K562 (cell line): ENCODE data around the gene PRCP. TPM values are rescaled to one million over a fixed set of nuclear protein-coding genes. Genes with fewer than 3 reads are reported as not detected.

Experiments
- DDX20 ChIP-seq: fragments of 450-650 bp; IDR thresholded peaks from 2 replicates; pipeline ENCODE4 v1.6.1; 2016; ENCODE audit warnings: missing genetic modification characterization, low read depth, mild to moderate bottlenecking, missing compliant biosample characterization, moderate library complexity
- HDAC6 ChIP-seq: IDR thresholded peaks from 2 replicates; pipeline ENCODE4 v1.6.1; 2012; ENCODE audit warnings: low read depth, mild to moderate bottlenecking, control low read depth, inconsistent platforms, low read length, moderate library complexity
- KLF6 ChIP-seq: fragments of 250-450 bp; sonication (Bioruptor Pico); IDR thresholded peaks from 2 replicates; pipeline ENCODE4 v1.4.0; 2020; ENCODE audit warnings: mild to moderate bottlenecking, moderate library complexity, borderline replicate concordance
- MEF2D ChIP-seq: conservative IDR thresholded peaks from 2 replicates; pipeline ENCODE4 v1.6.1; 2016; ENCODE audit warnings: low read depth, missing genetic modification characterization, missing compliant biosample characterization
- MYNN ChIP-seq, 2 experiments: sonication (generic); formaldehyde crosslinking in 1 of 2; IDR thresholded peaks; 2 replicates each; pipeline versions ENCODE4 v1.5.0 to v1.6.1; 2016 to 2020; ENCODE audit warnings: antibody characterized with exemption in 1 of 2, missing genetic modification reagents in 1 of 2
- SMAD1 ChIP-seq: fragments of 150-350 bp; IDR thresholded peaks from 2 replicates; pipeline ENCODE4 v1.6.1; 2014; ENCODE audit warnings: low read length, low read depth; ENCODE audit not compliant: partially characterized antibody
- SMC3 ChIP-seq: conservative IDR thresholded peaks from 2 replicates; pipeline ENCODE4 v1.6.1; 2011; ENCODE audit warnings: low read depth, low read length, improper control_type of control experiment; ENCODE audit not compliant: insufficient read depth
- STAG1 ChIP-seq: sonication (generic); formaldehyde crosslinking; IDR thresholded peaks from 2 replicates; pipeline ENCODE4 v1.5.0; 2020; ENCODE audit warnings: missing genetic modification reagents, borderline replicate concordance
- TEAD4 ChIP-seq, 2 experiments: sonication (generic) in 1 of 2; formaldehyde crosslinking in 1 of 2; IDR thresholded peaks; 2 replicates each; pipeline versions ENCODE4 v1.6.1 to v1.8.0; 2012 to 2022; ENCODE audit warnings: borderline replicate concordance in 1 of 2, inconsistent platforms in 1 of 2, low read length in 1 of 2, mild to moderate bottlenecking in 1 of 2, missing genetic modification reagents in 1 of 2
- ZEB2 ChIP-seq: fragments of 450-650 bp; IDR thresholded peaks from 2 replicates; pipeline ENCODE4 v1.6.1; 2016
- ZFX ChIP-seq: sonication (generic); formaldehyde crosslinking; IDR thresholded peaks from 2 replicates; pipeline ENCODE4 v1.8.0; 2022; ENCODE audit warnings: mild to moderate bottlenecking, missing genetic modification reagents, moderate library complexity
- polyA plus RNA-seq, 8 experiments: library from polyadenylated mRNA; depleted of rRNA in 4 of 8; stranded (reverse) in 5 of 8; unstranded in 3 of 8; fragments of >200 nt; fragmentation: Nextera tagmentation in 2 of 8; fragmentation: Illumina TruSeq in 1 of 8; extraction: Ambion mirVana in 2 of 8; extraction: Trizol in 1 of 8; gene quantifications; 2 replicates each; pipeline versions ENCODE4 v1.2.1 to v1.2.3, GENCODE V29; 2011 to 2014; ENCODE audit warnings: inconsistent platforms in 1 of 8, missing spikeins in 1 of 8
- total RNA-seq, 7 experiments: library from RNA; depleted of rRNA in 6 of 7; stranded (reverse); fragments of >200 nt in 6 of 7; fragmentation: Illumina TruSeq in 2 of 7; extraction: Trizol in 2 of 7; gene quantifications; 2 replicates each; pipeline versions ENCODE4 v1.2.1 to v1.2.3, GENCODE V29; 2011 to 2021; ENCODE audit warnings: low replicate concordance in 1 of 7
- TF ChIP-seq, protein P1 (sequence below): sonication (generic); formaldehyde crosslinking; IDR thresholded peaks from 2 replicates; pipeline ENCODE4 v1.4.0; 2020; ENCODE audit warnings: mild to moderate bottlenecking, missing genetic modification reagents
- TF ChIP-seq, protein P2 (sequence below), 3 experiments: fragments of 200-800 bp in 1 of 3; sonication (Bioruptor generic) in 1 of 3; sonication (generic) in 1 of 3; formaldehyde crosslinking in 1 of 3; IDR thresholded peaks; 2 replicates each; pipeline versions ENCODE4 v1.6.1 to v1.8.0; 2016 to 2022; ENCODE audit warnings: mild to moderate bottlenecking in 2 of 3, missing compliant biosample characterization in 2 of 3, missing genetic modification characterization in 2 of 3, missing genetic modification reagents in 1 of 3
- TF ChIP-seq, protein P3 (sequence below): sonication (generic); formaldehyde crosslinking; IDR thresholded peaks from 2 replicates; pipeline ENCODE4 v1.8.0; 2022; ENCODE audit warnings: mild to moderate bottlenecking, missing genetic modification reagents
- TF ChIP-seq, protein P4 (sequence below): sonication (generic); IDR thresholded peaks from 2 replicates; pipeline ENCODE4 v1.6.1; 2016
- TF ChIP-seq, protein P5 (sequence below): sonication (generic); formaldehyde crosslinking; IDR thresholded peaks from 2 replicates; pipeline ENCODE4 v1.5.0; 2020; ENCODE audit warnings: missing genetic modification reagents

PRCP gene
- total and polyA plus RNA-seq, 9 of the 15 experiments (the other 6 are each of a cell fraction or from before 2014, with no cell fraction given), result 9.5 to 43.1 (median 23.2) TPM

DNA sequence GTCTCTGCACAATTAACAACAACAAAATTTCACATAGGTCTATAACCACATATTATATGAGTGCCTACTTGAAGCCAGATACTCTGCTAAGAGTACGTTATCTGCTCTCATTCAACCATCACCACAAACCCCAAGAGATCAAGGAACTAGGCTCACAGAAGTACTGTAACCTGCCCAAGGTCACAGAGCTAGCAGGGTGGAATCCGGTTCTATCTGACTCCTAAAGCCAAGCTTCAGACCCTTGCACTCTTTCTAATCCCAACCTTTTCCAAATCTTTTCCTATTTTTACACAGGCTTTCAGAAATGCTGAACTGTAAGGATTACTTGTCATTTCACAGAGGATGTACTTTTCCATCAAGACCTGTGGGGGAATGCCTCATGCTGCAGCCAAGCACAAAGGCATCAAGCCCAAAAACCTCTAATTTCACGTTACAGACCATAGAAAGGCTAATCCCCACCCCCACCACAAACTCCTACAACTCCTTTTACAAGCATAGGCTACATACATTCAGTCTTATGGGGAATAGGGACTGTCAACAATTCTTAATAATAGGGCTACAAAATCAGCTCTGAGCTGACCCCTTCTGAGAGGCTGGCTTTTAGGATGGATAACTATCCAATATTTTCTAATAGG, 927 bp downstream of the PRCP start (continued):
- no peak for TF ChIP-seq MEF2D
- TF ChIP-seq, protein P1, sequence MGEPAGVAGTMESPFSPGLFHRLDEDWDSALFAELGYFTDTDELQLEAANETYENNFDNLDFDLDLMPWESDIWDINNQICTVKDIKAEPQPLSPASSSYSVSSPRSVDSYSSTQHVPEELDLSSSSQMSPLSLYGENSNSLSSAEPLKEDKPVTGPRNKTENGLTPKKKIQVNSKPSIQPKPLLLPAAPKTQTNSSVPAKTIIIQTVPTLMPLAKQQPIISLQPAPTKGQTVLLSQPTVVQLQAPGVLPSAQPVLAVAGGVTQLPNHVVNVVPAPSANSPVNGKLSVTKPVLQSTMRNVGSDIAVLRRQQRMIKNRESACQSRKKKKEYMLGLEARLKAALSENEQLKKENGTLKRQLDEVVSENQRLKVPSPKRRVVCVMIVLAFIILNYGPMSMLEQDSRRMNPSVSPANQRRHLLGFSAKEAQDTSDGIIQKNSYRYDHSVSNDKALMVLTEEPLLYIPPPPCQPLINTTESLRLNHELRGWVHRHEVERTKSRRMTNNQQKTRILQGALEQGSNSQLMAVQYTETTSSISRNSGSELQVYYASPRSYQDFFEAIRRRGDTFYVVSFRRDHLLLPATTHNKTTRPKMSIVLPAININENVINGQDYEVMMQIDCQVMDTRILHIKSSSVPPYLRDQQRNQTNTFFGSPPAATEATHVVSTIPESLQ (CRISPR knock-in tag), result no peak
- no peak for TF ChIP-seq DDX20 (tag)
- no peak for TF ChIP-seq KLF6 (CRISPR knock-in tag)
- TF ChIP-seq, protein P2, sequence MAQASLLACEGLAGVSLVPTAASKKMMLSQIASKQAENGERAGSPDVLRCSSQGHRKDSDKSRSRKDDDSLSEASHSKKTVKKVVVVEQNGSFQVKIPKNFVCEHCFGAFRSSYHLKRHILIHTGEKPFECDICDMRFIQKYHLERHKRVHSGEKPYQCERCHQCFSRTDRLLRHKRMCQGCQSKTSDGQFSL (CRISPR knock-in tag; IDR thresholded peaks at IDR 0.05), result no peak
- TF ChIP-seq, protein P2 (tag; IDR thresholded peaks at IDR 0.05), result no peak
- no peak for TF ChIP-seq HDAC6
- no peak for TF ChIP-seq STAG1
- TF ChIP-seq TEAD4 (IDR thresholded peaks at IDR 0.05; ENCODE audit: low read length), result peak; percentile 49; the same call in 1 of the 2 replicates
- TF ChIP-seq TEAD4 (CRISPR knock-in tag; IDR thresholded peaks at IDR 0.05; ENCODE audit: borderline replicate concordance), result no peak
- TF ChIP-seq, protein P3, sequence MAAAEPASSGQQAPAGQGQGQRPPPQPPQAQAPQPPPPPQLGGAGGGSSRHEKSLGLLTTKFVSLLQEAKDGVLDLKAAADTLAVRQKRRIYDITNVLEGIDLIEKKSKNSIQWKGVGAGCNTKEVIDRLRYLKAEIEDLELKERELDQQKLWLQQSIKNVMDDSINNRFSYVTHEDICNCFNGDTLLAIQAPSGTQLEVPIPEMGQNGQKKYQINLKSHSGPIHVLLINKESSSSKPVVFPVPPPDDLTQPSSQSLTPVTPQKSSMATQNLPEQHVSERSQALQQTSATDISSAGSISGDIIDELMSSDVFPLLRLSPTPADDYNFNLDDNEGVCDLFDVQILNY (CRISPR knock-in tag), result no peak
- TF ChIP-seq SMC3, result no peak
- no peak for TF ChIP-seq ZEB2
- TF ChIP-seq, protein P4, sequence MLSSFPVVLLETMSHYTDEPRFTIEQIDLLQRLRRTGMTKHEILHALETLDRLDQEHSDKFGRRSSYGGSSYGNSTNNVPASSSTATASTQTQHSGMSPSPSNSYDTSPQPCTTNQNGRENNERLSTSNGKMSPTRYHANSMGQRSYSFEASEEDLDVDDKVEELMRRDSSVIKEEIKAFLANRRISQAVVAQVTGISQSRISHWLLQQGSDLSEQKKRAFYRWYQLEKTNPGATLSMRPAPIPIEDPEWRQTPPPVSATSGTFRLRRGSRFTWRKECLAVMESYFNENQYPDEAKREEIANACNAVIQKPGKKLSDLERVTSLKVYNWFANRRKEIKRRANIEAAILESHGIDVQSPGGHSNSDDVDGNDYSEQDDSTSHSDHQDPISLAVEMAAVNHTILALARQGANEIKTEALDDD, result peak; percentile 48
- no peak for TF ChIP-seq ZFX
- TF ChIP-seq MYNN (IDR thresholded peaks at IDR 0.05), result no peak
- TF ChIP-seq MYNN (CRISPR knock-in tag; IDR thresholded peaks at IDR 0.05), result no peak
- TF ChIP-seq, protein P5, sequence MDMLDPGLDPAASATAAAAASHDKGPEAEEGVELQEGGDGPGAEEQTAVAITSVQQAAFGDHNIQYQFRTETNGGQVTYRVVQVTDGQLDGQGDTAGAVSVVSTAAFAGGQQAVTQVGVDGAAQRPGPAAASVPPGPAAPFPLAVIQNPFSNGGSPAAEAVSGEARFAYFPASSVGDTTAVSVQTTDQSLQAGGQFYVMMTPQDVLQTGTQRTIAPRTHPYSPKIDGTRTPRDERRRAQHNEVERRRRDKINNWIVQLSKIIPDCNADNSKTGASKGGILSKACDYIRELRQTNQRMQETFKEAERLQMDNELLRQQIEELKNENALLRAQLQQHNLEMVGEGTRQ (CRISPR knock-in tag), result no peak
- TF ChIP-seq SMAD1, result no peak
- TF ChIP-seq, all 486 proteins: peak for 6
